ENCODE data around the gene PEX11B.

DNA sequence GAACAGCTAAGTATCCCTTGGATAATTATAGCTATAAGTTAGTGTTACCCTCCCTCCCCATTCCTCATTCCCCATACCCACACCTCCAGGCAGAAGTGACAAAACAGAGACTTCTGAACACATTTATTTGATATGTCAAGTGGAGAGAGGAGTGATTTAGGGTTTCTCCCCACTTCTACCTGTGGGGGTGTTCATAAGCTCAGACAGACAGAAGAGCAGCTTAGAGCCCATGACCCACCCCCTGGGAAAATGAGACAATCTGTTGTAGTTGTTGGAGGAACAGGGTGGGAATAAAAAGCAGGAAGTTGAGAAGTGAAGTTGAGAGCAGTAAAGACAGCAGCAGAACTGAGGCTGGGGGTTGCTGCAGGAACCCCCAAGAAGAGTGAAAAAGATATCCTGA, 40.8 kb upstream of the PEX11B start:
- no peak for TF ChIP-seq POLR2A (IDR thresholded peaks at IDR 0.05)
- TF ChIP-seq, protein P1, sequence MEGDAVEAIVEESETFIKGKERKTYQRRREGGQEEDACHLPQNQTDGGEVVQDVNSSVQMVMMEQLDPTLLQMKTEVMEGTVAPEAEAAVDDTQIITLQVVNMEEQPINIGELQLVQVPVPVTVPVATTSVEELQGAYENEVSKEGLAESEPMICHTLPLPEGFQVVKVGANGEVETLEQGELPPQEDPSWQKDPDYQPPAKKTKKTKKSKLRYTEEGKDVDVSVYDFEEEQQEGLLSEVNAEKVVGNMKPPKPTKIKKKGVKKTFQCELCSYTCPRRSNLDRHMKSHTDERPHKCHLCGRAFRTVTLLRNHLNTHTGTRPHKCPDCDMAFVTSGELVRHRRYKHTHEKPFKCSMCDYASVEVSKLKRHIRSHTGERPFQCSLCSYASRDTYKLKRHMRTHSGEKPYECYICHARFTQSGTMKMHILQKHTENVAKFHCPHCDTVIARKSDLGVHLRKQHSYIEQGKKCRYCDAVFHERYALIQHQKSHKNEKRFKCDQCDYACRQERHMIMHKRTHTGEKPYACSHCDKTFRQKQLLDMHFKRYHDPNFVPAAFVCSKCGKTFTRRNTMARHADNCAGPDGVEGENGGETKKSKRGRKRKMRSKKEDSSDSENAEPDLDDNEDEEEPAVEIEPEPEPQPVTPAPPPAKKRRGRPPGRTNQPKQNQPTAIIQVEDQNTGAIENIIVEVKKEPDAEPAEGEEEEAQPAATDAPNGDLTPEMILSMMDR (IDR thresholded peaks at IDR 0.05) = no peak
